H1 (cell line): Measurements from ENCODE around the gene HOXB7. TPM values are rescaled to one million over a fixed set of nuclear protein-coding genes. Genes with fewer than 3 reads are reported as not detected.
A peak's percentile ranks its signal among the peaks of the same experiment; 100 is the strongest.

ENCODE experiments used
- CTCF ChIA-PET: fragments of 300-600 bp; sonication (Branson Sonifier 250); formaldehyde crosslinking; loops from one replicate; lab custom pipeline; 2021; ENCODE audit not compliant: partially characterized antibody; lab: Charles Lee
- POLR2A ChIA-PET: fragments of 300-600 bp; sonication (Branson Sonifier 250); formaldehyde crosslinking; loops from one replicate; lab custom pipeline; 2021; ENCODE audit warnings: inconsistent platforms; ENCODE audit not compliant: partially characterized antibody; lab: Charles Lee
- DNase-seq, 2 experiments: peaks; one replicate each; pipeline versions ENCODE4 v3.0.0 to v3.0.0-alpha.2; 2010 to 2022; ENCODE audit warnings: low spot score in 2 of 2, low read depth in 1 of 2, mixed read lengths in 1 of 2
- FAIRE-seq: peaks from 2 replicates; lab custom pipeline; 2011; peaks lifted over from hg19 to GRCh38; lab: Jason Lieb, UNC
- H2AFZ ChIP-seq: 2 replicates; pipeline ENCODE4 v1.8.1; 2012; ENCODE audit warnings: low read length, inconsistent platforms
- H2AK5ac ChIP-seq: 2 replicates; pipeline ENCODE4 v1.6.1; 2013; ENCODE audit warnings: low read depth, low read length
- H2BK120ac ChIP-seq: replicated peaks from 2 replicates; pipeline ENCODE3; 2013; ENCODE audit warnings: low read depth, low read length, inconsistent platforms
- H2BK12ac ChIP-seq: 2 replicates; pipeline ENCODE4 v1.6.1; 2013; ENCODE audit warnings: low read depth, low read length
- H2BK15ac ChIP-seq: 2 replicates; pipeline ENCODE4 v1.6.1; 2013; ENCODE audit warnings: low read length
- H2BK20ac ChIP-seq: 2 replicates; pipeline ENCODE4 v1.6.1; 2013; ENCODE audit warnings: low read length
- H2BK5ac ChIP-seq: 2 replicates; pipeline ENCODE4 v1.6.1; 2013; ENCODE audit warnings: low read depth, low read length
- H3K14ac ChIP-seq: 2 replicates; pipeline ENCODE4 v1.6.1; 2013; ENCODE audit warnings: inconsistent platforms; ENCODE audit not compliant: insufficient read length
- H3K18ac ChIP-seq: 2 replicates; pipeline ENCODE4 v1.6.1; 2013; ENCODE audit warnings: low read length; ENCODE audit errors: extremely low read depth
- H3K23ac ChIP-seq: 2 replicates; pipeline ENCODE4 v1.6.1; 2013; ENCODE audit warnings: inconsistent platforms; ENCODE audit not compliant: insufficient read length
- H3K23me2 ChIP-seq: 2 replicates; pipeline ENCODE4 v1.6.1; 2013; ENCODE audit warnings: low read depth, low read length
- H3K27ac ChIP-seq: 2 replicates; pipeline ENCODE4 v1.6.1; 2011; ENCODE audit warnings: low read depth, low read length, inconsistent platforms
- H3K27me3 ChIP-seq, 4 experiments: replicated peaks in 1 of 4; 1 replicate in 1 of 4; 2 replicates in 3 of 4; pipeline versions ENCODE4 v1.6.1 to v1.8.1; 2011 to 2013; ENCODE audit warnings: low read length in 3 of 4, mild to moderate bottlenecking in 3 of 4, inconsistent platforms in 2 of 4, mixed read lengths in 2 of 4, moderate library complexity in 1 of 4; ENCODE audit not compliant: control insufficient read depth in 3 of 4, insufficient read depth in 3 of 4; ENCODE audit errors: extremely low read depth in 1 of 4
- H3K36me3 ChIP-seq, 4 experiments: 2 replicates each; pipeline versions ENCODE4 v1.6.1 to v1.8.1; 2011 to 2013; ENCODE audit warnings: mild to moderate bottlenecking in 4 of 4, low read length in 3 of 4, moderate library complexity in 2 of 4, control low read depth in 1 of 4, inconsistent platforms in 1 of 4; ENCODE audit not compliant: insufficient read depth in 4 of 4, control insufficient read depth in 2 of 4
- H3K4ac ChIP-seq: replicated peaks from 2 replicates; pipeline ENCODE3; 2013; ENCODE audit warnings: low read length, low read depth, mixed read lengths, inconsistent platforms; ENCODE audit not compliant: insufficient read length
- H3K4me1 ChIP-seq, 4 experiments: replicated peaks in 1 of 4; 1 replicate in 1 of 4; 2 replicates in 3 of 4; pipeline versions ENCODE4 v1.6.1 to v1.8.1; 2011 to 2013; ENCODE audit warnings: low read length in 3 of 4, inconsistent platforms in 2 of 4, mixed read lengths in 1 of 4; ENCODE audit not compliant: insufficient read depth in 4 of 4, control insufficient read depth in 3 of 4
- H3K4me2 ChIP-seq, 2 experiments: 2 replicates each; pipeline versions ENCODE4 v1.6.1 to v1.8.1; 2011 to 2013; ENCODE audit warnings: low read depth in 2 of 2, low read length in 2 of 2, control low read depth in 1 of 2, inconsistent platforms in 1 of 2, mild to moderate bottlenecking in 1 of 2; ENCODE audit not compliant: insufficient read depth in 1 of 2
- H3K4me3 ChIP-seq, 4 experiments: fragments of 200-600, 300-600 bp in 1 of 4; sonication (generic), shearing (Covaris generic), sonication (Bioruptor Twin) in 1 of 4; 2 replicates each; pipeline versions ENCODE4 v1.5.1 to v1.8.1; 2011 to 2016; ENCODE audit warnings: low read length in 4 of 4, low read depth in 3 of 4, control low read depth in 2 of 4, inconsistent platforms in 2 of 4, mild to moderate bottlenecking in 2 of 4, mixed read lengths in 1 of 4, moderate library complexity in 1 of 4; ENCODE audit not compliant: insufficient read depth in 2 of 4; ENCODE audit errors: extremely low read depth in 1 of 4
- H3K56ac ChIP-seq: replicated peaks from 2 replicates; pipeline ENCODE3; 2013; ENCODE audit warnings: low read depth, mild to moderate bottlenecking, mixed read lengths, low read length, inconsistent platforms; ENCODE audit not compliant: insufficient read length
- H3K79me1 ChIP-seq: 2 replicates; pipeline ENCODE4 v1.6.1; 2013; ENCODE audit warnings: low read depth, low read length, control low read depth
- H3K79me2 ChIP-seq, 2 experiments: 2 replicates each; pipeline versions ENCODE4 v1.6.1 to v1.8.1; 2012 to 2013; ENCODE audit warnings: low read length in 2 of 2, mild to moderate bottlenecking in 2 of 2, inconsistent platforms in 1 of 2; ENCODE audit not compliant: insufficient read depth in 2 of 2, control insufficient read depth in 1 of 2
- H3K9ac ChIP-seq, 4 experiments: replicated peaks in 1 of 4; 1 replicate in 1 of 4; 2 replicates in 3 of 4; pipeline versions ENCODE4 v1.6.1 to v1.8.1; 2011 to 2013; ENCODE audit warnings: low read depth in 3 of 4, low read length in 3 of 4, control low read depth in 2 of 4, mild to moderate bottlenecking in 2 of 4, moderate library complexity in 2 of 4, inconsistent platforms in 1 of 4; ENCODE audit errors: extremely low read depth in 1 of 4
- H3K9me3 ChIP-seq, 2 experiments: 2 replicates each; pipeline versions ENCODE4 v1.6.1 to v1.8.1; 2012 to 2013; ENCODE audit warnings: mild to moderate bottlenecking in 2 of 2, moderate library complexity in 2 of 2, control low read depth in 1 of 2, inconsistent platforms in 1 of 2, low read depth in 1 of 2, low read length in 1 of 2, mixed read lengths in 1 of 2; ENCODE audit not compliant: insufficient read depth in 2 of 2
- H4K20me1 ChIP-seq, 2 experiments: replicated peaks in 1 of 2; 2 replicates each; pipeline versions ENCODE3 to v1.8.1; 2011 to 2013; ENCODE audit warnings: inconsistent platforms in 2 of 2, low read length in 2 of 2, mild to moderate bottlenecking in 1 of 2; ENCODE audit not compliant: insufficient read depth in 2 of 2, control insufficient read depth in 1 of 2
- H4K5ac ChIP-seq: 2 replicates; pipeline ENCODE4 v1.6.1; 2013; ENCODE audit warnings: low read length, low read depth, mixed read lengths, inconsistent platforms; ENCODE audit not compliant: insufficient read length
- H4K8ac ChIP-seq: 2 replicates; pipeline ENCODE4 v1.8.0; 2013; ENCODE audit warnings: mild to moderate bottlenecking, moderate library complexity, low read length, inconsistent platforms; ENCODE audit not compliant: insufficient read depth; ENCODE audit errors: extremely low read depth
- H4K91ac ChIP-seq: replicated peaks from 2 replicates; pipeline ENCODE3; 2013; ENCODE audit warnings: low read length, mixed read lengths, inconsistent platforms; ENCODE audit not compliant: insufficient read length
- CTBP2 ChIP-seq: IDR thresholded peaks from 2 replicates; pipeline ENCODE4 v1.7.0; 2011; ENCODE audit warnings: borderline replicate concordance, mild to moderate bottlenecking, moderate library complexity, mixed read lengths, low read length; ENCODE audit not compliant: insufficient read depth, insufficient read length
- EZH2 ChIP-seq: fragments of 200-600 bp; sonication (generic); IDR thresholded peaks from 2 replicates; pipeline ENCODE4 v1.7.1; 2012; ENCODE audit warnings: low read depth, mild to moderate bottlenecking, moderate library complexity, low read length, inconsistent platforms; ENCODE audit not compliant: severe bottlenecking
- RNF2 ChIP-seq: fragments of 200-900, 300-1000 bp; sonication (generic); IDR thresholded peaks from 2 replicates; pipeline ENCODE4 v1.7.1; 2016; ENCODE audit warnings: borderline replicate concordance, low read depth, mild to moderate bottlenecking, antibody characterized with exemption, low read length; ENCODE audit not compliant: poor library complexity, severe bottlenecking; ENCODE audit errors: missing control alignments
- SUZ12 ChIP-seq: fragments of 200-600 bp; sonication (generic); IDR thresholded peaks from 2 replicates; pipeline ENCODE4 v1.6.1; 2012; ENCODE audit warnings: mild to moderate bottlenecking, inconsistent platforms, low read length, moderate library complexity, mixed read lengths
- whole genome bisulfite sequencing, 2 experiments: shearing (Covaris generic) in 1 of 2; methylation state at CpG; one replicate each; pipeline versions ENCODE4 v1.1.6 to v1.1.7; 2013 to 2015; ENCODE audit warnings: low lambda C conversion rate in 2 of 2, mixed read lengths in 2 of 2, inconsistent platforms in 1 of 2, low coverage in 1 of 2, missing lambda C conversion rate in 1 of 2; ENCODE audit not compliant: insufficient replicate concordance in 2 of 2, insufficient coverage in 1 of 2, insufficient read length in 1 of 2; ENCODE audit errors: extremely low coverage in 1 of 2, missing lambda C conversion rate in 1 of 2; 5-methylcytosine and 5-hydroxymethylcytosine counted together
- polyA plus RNA-seq, 7 experiments: library from polyadenylated mRNA; depleted of rRNA in 3 of 7; stranded (reverse) in 5 of 7; unstranded in 2 of 7; fragments of >200 nt in 5 of 7; fragments of 200-250 nt in 2 of 7; gene quantifications; 1 replicate in 5 of 7; 2 replicates in 1 of 7; 4 replicates in 1 of 7; pipeline versions ENCODE4 v1.2.1 to v1.2.3, GENCODE V29; 2011 to 2013; ENCODE audit warnings: missing spikeins in 2 of 7, mixed read lengths in 2 of 7
- total RNA-seq: library from RNA; stranded (reverse); fragmentation: NEBNext Ultra II Directional; extraction: Animal tissue kit (Norgen Biotek cat#: 25700); gene quantifications from 2 replicates; pipeline ENCODE4 v1.2.1, GENCODE V29; 2021
- TF ChIP-seq, protein P1 (sequence below), 3 experiments: IDR thresholded peaks; 1 replicate in 2 of 3; 2 replicates in 1 of 3; pipeline versions ENCODE4 v1.5.1 to v1.6.1; 2011; ENCODE audit warnings: low read length in 3 of 3, mild to moderate bottlenecking in 3 of 3, inconsistent platforms in 2 of 3, low read depth in 1 of 3, moderate library complexity in 1 of 3; ENCODE audit not compliant: insufficient read depth in 1 of 3; ENCODE audit errors: control extremely low read depth in 1 of 3

HOXB7 gene
- total and polyA plus RNA-seq, 2 of the 8 experiments (the other 6 are each of a cell fraction or from before 2014, with no cell fraction given): not detected

- Histone ChIP-seq H3K23me2 (no peaks in the 10 kb centered on the region), H2AFZ (no peak overlapping the region), H4K8ac (no peak overlapping the region; the same call in 1 of the 2 replicates), H3K36me3 (peaks cover 0 to 12% (median 0%) of the 10 kb centered on the region in 4 experiments; a peak in 1 of 8 replicates), H4K20me1 (peaks cover 19 to 37% of the 10 kb centered on the region in 2 experiments), H2AK5ac (no peak overlapping the region), H3K27ac (no peak overlapping the region), H3K23ac (no peak overlapping the region), H3K4me2 (peak overlapping the region; percentile 40 to 48), H3K4ac (no peak overlapping the region), H4K5ac (no peak overlapping the region), H3K79me1 (no peaks in the 10 kb centered on the region), H2BK15ac (peak overlapping the region; percentile 29; the same call in 1 of the 2 replicates), H3K14ac (no peak overlapping the region), H2BK5ac (no peak overlapping the region), H3K4me1 (peaks cover 0 to 13% (median 4%) of the 10 kb centered on the region in 4 experiments; a peak in 5 of 7 replicates), H2BK12ac (no peak overlapping the region), H3K9me3 (no peaks in the 10 kb centered on the region), H3K9ac (no peak overlapping the region), H2BK20ac (no peak overlapping the region), H4K91ac (no peak overlapping the region), H2BK120ac (no peak overlapping the region), H3K79me2 (no peaks in the 10 kb centered on the region), H3K56ac (no peak overlapping the region), H3K4me3 (peak overlapping the region in 1 of 4 experiments; percentile 28; a peak in 1 of 8 replicates), H3K27me3 (peaks cover 99 to 100% (median 100%) of the 10 kb centered on the region in 4 experiments), H3K18ac (no peak overlapping the region; the same call in 1 of the 2 replicates)
- POLR2A ChIA-PET: no interaction called here
- DNase-seq (no peak), FAIRE-seq (no peak)
- CTCF ChIA-PET: interaction anchor here (1.1 to 1.5 kb wide), 3 partner anchors 9 to 16 kb away, joined by 3 to 5 read pairs (median 4); no protein-coding TSS in a partner anchor
- TF ChIP-seq CTBP2 (peak; percentile 89), RNF2 (peak; percentile 97), SUZ12 (peak; percentile 96), EZH2 (peak; percentile 89)
- TF ChIP-seq, protein P1, sequence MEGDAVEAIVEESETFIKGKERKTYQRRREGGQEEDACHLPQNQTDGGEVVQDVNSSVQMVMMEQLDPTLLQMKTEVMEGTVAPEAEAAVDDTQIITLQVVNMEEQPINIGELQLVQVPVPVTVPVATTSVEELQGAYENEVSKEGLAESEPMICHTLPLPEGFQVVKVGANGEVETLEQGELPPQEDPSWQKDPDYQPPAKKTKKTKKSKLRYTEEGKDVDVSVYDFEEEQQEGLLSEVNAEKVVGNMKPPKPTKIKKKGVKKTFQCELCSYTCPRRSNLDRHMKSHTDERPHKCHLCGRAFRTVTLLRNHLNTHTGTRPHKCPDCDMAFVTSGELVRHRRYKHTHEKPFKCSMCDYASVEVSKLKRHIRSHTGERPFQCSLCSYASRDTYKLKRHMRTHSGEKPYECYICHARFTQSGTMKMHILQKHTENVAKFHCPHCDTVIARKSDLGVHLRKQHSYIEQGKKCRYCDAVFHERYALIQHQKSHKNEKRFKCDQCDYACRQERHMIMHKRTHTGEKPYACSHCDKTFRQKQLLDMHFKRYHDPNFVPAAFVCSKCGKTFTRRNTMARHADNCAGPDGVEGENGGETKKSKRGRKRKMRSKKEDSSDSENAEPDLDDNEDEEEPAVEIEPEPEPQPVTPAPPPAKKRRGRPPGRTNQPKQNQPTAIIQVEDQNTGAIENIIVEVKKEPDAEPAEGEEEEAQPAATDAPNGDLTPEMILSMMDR (IDR thresholded peaks at IDR 0.05; ENCODE audit: control extremely low read depth in 1 of 3, insufficient read depth in 1 of 3, low read depth in 1 of 3, low read length in 3 of 3): no peak
- 9% methylated on average over 39 of the region's 43 CpGs; no CpG with 5 or more reads in 1 of the 2 experiments for WGBS, 2 experiments
Observed at GRCh38 chr17:48578616-48579470, 32.0 kb downstream of the HOXB7 start.
